ENCODE measurements around the gene PNPLA8.

PNPLA8 gene

DNA sequence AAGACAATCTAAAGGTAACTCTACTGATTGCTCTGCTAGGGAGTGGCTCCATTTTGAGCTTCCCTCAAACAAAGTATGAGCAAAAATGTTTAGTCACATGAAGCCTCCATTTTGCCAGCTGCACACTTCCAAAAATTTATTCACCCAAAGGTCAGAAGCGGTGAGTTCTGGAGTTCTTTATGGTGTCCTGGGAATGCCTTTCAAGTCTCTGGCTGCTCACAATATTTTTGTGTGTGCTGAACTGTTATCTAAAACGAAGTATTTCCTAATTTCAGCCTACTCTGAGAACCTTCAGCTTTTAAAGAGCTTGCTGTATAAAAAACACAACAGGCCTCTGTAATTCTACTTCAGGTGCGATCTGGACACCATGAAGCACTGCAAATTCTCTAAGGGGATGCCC is 85.3 kb downstream of the PNPLA8 start:
- Histone ChIP-seq H3K36me3 (ENCODE audit: insufficient read depth, low read length) (no peaks in the 10 kb centered on the region), H3K27me3 (ENCODE audit: insufficient read depth, low read length, poor library complexity, severe bottlenecking) (no peaks in the 10 kb centered on the region), H3K4me2 (ENCODE audit: low read depth, low read length, poor library complexity, severe bottlenecking) (no peak overlapping the region), H3F3A (ENCODE audit: low read depth) (no peaks in the 10 kb centered on the region), H3K9me3 (ENCODE audit: insufficient read depth, low read depth, low read length) (no peaks in the 10 kb centered on the region), H3K4me1 (ENCODE audit: insufficient read depth, low read length, poor library complexity, severe bottlenecking) (no peaks in the 10 kb centered on the region), H2AFZ (ENCODE audit: low read length) (no peak overlapping the region), H3K9ac (ENCODE audit: low read depth, low read length, poor library complexity, severe bottlenecking) (no peak overlapping the region), H4K20me1 (ENCODE audit: insufficient read depth, low read length, poor library complexity, severe bottlenecking) (no peaks in the 10 kb centered on the region), H3K9me2 (replicated peaks; ENCODE audit: low read depth, low read length) (no peaks in the 10 kb centered on the region), H3K79me2 (ENCODE audit: insufficient read depth, low read length) (no peaks in the 10 kb centered on the region), H3K4me3 (ENCODE audit: low read length, poor library complexity, severe bottlenecking) (no peak overlapping the region)
- TF ChIP-seq, protein P1, sequence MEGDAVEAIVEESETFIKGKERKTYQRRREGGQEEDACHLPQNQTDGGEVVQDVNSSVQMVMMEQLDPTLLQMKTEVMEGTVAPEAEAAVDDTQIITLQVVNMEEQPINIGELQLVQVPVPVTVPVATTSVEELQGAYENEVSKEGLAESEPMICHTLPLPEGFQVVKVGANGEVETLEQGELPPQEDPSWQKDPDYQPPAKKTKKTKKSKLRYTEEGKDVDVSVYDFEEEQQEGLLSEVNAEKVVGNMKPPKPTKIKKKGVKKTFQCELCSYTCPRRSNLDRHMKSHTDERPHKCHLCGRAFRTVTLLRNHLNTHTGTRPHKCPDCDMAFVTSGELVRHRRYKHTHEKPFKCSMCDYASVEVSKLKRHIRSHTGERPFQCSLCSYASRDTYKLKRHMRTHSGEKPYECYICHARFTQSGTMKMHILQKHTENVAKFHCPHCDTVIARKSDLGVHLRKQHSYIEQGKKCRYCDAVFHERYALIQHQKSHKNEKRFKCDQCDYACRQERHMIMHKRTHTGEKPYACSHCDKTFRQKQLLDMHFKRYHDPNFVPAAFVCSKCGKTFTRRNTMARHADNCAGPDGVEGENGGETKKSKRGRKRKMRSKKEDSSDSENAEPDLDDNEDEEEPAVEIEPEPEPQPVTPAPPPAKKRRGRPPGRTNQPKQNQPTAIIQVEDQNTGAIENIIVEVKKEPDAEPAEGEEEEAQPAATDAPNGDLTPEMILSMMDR (conservative IDR thresholded peaks at IDR 0.05; ENCODE audit: low read length): no peak
- TF ChIP-seq EZH2phosphoT487 (IDR thresholded peaks at IDR 0.05; ENCODE audit: borderline replicate concordance): no peak

GRCh38 chr7:108436906-108437305 is 89.0 kb downstream of the PNPLA8 start:
- Histone ChIP-seq H3K27me3 (ENCODE audit: insufficient read depth, low read length, poor library complexity, severe bottlenecking) (no peaks in the 10 kb centered on the region), H4K20me1 (ENCODE audit: insufficient read depth, low read length, poor library complexity, severe bottlenecking) (no peaks in the 10 kb centered on the region), H2AFZ (ENCODE audit: low read length) (no peak overlapping the region), H3K4me3 (ENCODE audit: low read length, poor library complexity, severe bottlenecking) (no peak overlapping the region), H3K4me2 (ENCODE audit: low read depth, low read length, poor library complexity, severe bottlenecking) (no peak overlapping the region), H3K4me1 (ENCODE audit: insufficient read depth, low read length, poor library complexity, severe bottlenecking) (no peaks in the 10 kb centered on the region), H3K9me3 (ENCODE audit: insufficient read depth, low read depth, low read length) (no peaks in the 10 kb centered on the region), H3K9ac (ENCODE audit: low read depth, low read length, poor library complexity, severe bottlenecking) (no peak overlapping the region), H3K79me2 (ENCODE audit: insufficient read depth, low read length) (no peaks in the 10 kb centered on the region), H3K9me2 (replicated peaks; ENCODE audit: low read depth, low read length) (no peaks in the 10 kb centered on the region), H3K36me3 (ENCODE audit: insufficient read depth, low read length) (no peaks in the 10 kb centered on the region), H3F3A (ENCODE audit: low read depth) (no peaks in the 10 kb centered on the region)
- no peak for TF ChIP-seq EZH2phosphoT487 (IDR thresholded peaks at IDR 0.05; ENCODE audit: borderline replicate concordance)
- TF ChIP-seq, protein P1 (conservative IDR thresholded peaks at IDR 0.05; ENCODE audit: low read length): no peak

GRCh38 chr7:108434010-108434409 is 91.9 kb downstream of the PNPLA8 start:
- Histone ChIP-seq H3K4me1 (ENCODE audit: insufficient read depth, low read length, poor library complexity, severe bottlenecking) (peaks cover 5% of the 10 kb centered on the region), H3K4me3 (ENCODE audit: low read length, poor library complexity, severe bottlenecking) (no peak overlapping the region), H3K4me2 (ENCODE audit: low read depth, low read length, poor library complexity, severe bottlenecking) (no peak overlapping the region), H3K36me3 (ENCODE audit: insufficient read depth, low read length) (no peaks in the 10 kb centered on the region), H3K27me3 (ENCODE audit: insufficient read depth, low read length, poor library complexity, severe bottlenecking) (peaks cover 8% of the 10 kb centered on the region), H4K20me1 (ENCODE audit: insufficient read depth, low read length, poor library complexity, severe bottlenecking) (no peaks in the 10 kb centered on the region), H3K9me2 (replicated peaks; ENCODE audit: low read depth, low read length) (no peaks in the 10 kb centered on the region), H3K9me3 (ENCODE audit: insufficient read depth, low read depth, low read length) (no peaks in the 10 kb centered on the region), H2AFZ (ENCODE audit: low read length) (no peak overlapping the region), H3F3A (ENCODE audit: low read depth) (no peaks in the 10 kb centered on the region), H3K79me2 (ENCODE audit: insufficient read depth, low read length) (no peaks in the 10 kb centered on the region), H3K9ac (ENCODE audit: low read depth, low read length, poor library complexity, severe bottlenecking) (no peak overlapping the region)
- TF ChIP-seq, protein P1 (conservative IDR thresholded peaks at IDR 0.05; ENCODE audit: low read length): no peak
- TF ChIP-seq EZH2phosphoT487 (IDR thresholded peaks at IDR 0.05; ENCODE audit: borderline replicate concordance): no peak

Data from Loucy (cell line).